Colonic mucosa (tissue), 4 donors: ENCODE data around the gene ITM2C. TPM values are rescaled to one million over a fixed set of nuclear protein-coding genes. Genes with fewer than 3 reads are reported as not detected.

Experiments
- DNase-seq: peaks from one replicate; pipeline ENCODE4 v3.0.0-alpha.2; 2020
- H3K27ac ChIP-seq: fragments of 200-600 bp; one replicate; pipeline ENCODE4 v1.8.0; 2021
- H3K27me3 ChIP-seq: fragments of 200-600 bp; one replicate; pipeline ENCODE4 v1.8.0; 2021
- H3K36me3 ChIP-seq: fragments of 200-600 bp; one replicate; pipeline ENCODE4 v1.8.0; 2021
- H3K4me1 ChIP-seq: fragments of 200-600 bp; one replicate; pipeline ENCODE4 v1.8.0; 2021; ENCODE audit warnings: mild to moderate bottlenecking
- H3K4me3 ChIP-seq: fragments of 200-600 bp; one replicate; pipeline ENCODE4 v1.8.0; 2021
- H3K9ac ChIP-seq, 2 donors: one replicate each; pipeline ENCODE4 v1.7.0; 2013; ENCODE audit warnings: control low read depth in 2 of 2, low read depth in 2 of 2, low read length in 2 of 2
- H3K9me3 ChIP-seq: fragments of 200-600 bp; one replicate; pipeline ENCODE4 v1.8.0; 2021
- CTCF ChIP-seq: fragments of 200-600 bp; IDR thresholded peaks from one replicate; pipeline ENCODE4 v1.8.0; 2022; ENCODE audit warnings: antibody characterized with exemption, mild to moderate bottlenecking
- intact Hi-C: fragments of 100-400 bp; cut with DNase I; formaldehyde crosslinking; loops from one replicate; pipeline ENCODE4 v1.14.1; 2022
- total RNA-seq, 2 donors: library from RNA; stranded (reverse); fragmentation: NEBNext Ultra II Directional in 1 of 2; extraction: Animal tissue kit (Norgen Biotek cat#: 25700) in 1 of 2; gene quantifications; one replicate each; pipeline ENCODE4 v1.2.1, GENCODE V29; 2021
- donor health status: healthy.
- donor health status: DM: no; HTN: no; CAD: no.
- donor health status: DM: no; HTN: no; CAD: no.

The ITM2C gene
- total RNA-seq: 1,000 to 10,000 TPM; 1,192 to 1,707 TPM

DNA sequence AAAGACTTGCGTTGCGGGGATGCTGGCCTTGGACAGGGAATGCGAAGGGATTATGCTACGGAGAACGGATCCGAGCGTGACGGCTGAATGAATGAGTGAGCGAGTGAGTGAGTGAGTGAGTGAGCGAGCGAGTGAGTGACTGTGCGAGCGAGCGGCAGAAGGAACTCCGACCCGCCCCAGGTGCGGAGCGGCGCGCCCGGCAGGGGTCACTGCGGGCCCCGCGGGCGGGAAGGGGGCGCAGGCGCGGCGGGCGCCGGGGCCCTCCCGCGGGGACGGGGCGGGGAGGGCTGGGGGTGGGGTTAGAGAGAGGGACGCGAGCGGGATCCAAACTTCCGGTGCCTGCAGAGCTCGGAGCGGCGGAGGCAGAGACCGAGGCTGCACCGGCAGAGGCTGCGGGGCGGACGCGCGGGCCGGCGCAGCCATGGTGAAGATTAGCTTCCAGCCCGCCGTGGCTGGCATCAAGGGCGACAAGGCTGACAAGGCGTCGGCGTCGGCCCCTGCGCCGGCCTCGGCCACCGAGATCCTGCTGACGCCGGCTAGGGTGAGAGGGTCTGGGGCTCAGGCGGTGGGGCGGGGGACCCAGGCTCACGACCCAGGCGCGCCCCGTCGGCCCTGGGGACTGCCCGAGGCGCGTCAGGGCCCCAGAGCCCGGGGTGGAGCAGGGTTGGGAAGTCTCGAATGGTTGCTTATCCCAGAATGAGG lies at the start of gene ITM2C:
ITM2C (plus strand) TSS at position 338 of the 702 bp plus-strand sequence; CDS start at position 422, 84 bp downstream.
- peak within 1 kb of the TSS; percentile 98 for H3K4me3 ChIP-seq
- peaks cover 22% of the 10 kb centered on the region for H3K4me1 ChIP-seq
- TF ChIP-seq CTCF: no peak
- peak; percentile 85 for DNase-seq
- H3K36me3 ChIP-seq: no peaks in the 10 kb centered on the region
- peak within 1 kb of the TSS; percentile 97 for H3K27ac ChIP-seq
- no peaks in the 10 kb centered on the region for H3K27me3 ChIP-seq
- H3K9ac ChIP-seq: peak within 1 kb of the TSS; percentile 86 to 93
- intact Hi-C loops: no loop called here
- no peaks in the 10 kb centered on the region for H3K9me3 ChIP-seq

GRCh38 chr2:230815088-230815487 lies 49.7 kb upstream of the ITM2C start:
- Histone ChIP-seq H3K27ac (no peak overlapping the region), H3K9ac (no peak overlapping the region), H3K4me1 (no peaks in the 10 kb centered on the region), H3K36me3 (peaks cover 10% of the 10 kb centered on the region), H3K27me3 (no peaks in the 10 kb centered on the region), H3K9me3 (no peaks in the 10 kb centered on the region), H3K4me3 (no peak overlapping the region)
- intact Hi-C loops: no loop called here
- TF ChIP-seq CTCF: no peak
- DNase-seq: no peak

DNA sequence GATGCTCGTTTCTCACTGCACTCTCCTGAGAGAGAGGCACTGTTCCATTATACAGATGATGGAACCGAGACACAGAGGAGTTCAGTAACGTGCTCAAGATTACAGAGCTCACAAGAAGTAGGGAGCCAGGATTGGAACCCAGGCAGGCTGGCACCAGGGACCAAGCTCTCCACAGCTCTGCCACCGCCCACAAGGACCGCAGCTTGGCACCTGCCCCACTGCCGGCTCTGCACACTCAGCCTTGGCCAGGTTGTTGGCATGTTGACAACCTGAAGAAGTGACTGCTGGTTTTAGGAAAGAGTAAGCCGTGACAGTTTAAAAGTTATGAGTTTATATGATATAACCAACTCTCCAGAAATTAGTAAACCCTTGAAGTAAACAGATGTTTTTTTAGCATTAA lies 48.0 kb upstream of the ITM2C start:
- H3K27ac ChIP-seq: no peak overlapping the region
- no peaks in the 10 kb centered on the region for H3K4me1 ChIP-seq
- no peaks in the 10 kb centered on the region for H3K9me3 ChIP-seq
- H3K27me3 ChIP-seq: no peaks in the 10 kb centered on the region
- TF ChIP-seq CTCF: no peak
- H3K9ac ChIP-seq: no peak overlapping the region
- intact Hi-C loops: no loop called here
- peaks cover 6% of the 10 kb centered on the region for H3K36me3 ChIP-seq
- no peak overlapping the region for H3K4me3 ChIP-seq
- no peak for DNase-seq

DNA sequence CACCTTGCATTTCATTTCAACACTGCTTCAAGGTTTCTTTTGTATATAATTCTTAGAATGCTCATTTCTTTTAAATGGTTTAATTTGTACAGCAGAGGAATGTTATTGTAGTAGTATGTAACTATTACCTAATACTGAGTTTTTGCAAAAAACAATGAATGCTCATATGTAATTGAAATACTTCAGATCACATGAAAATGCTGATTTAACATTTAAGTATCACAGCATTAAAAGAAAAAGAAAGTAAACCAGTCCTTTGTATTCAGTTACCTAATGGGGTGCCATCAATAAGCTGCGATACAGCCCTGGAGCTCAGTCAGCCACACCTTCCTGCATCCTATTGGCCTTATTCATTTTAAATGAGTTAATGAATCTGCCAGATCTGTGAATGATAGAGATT lies 45.3 kb upstream of the ITM2C start:
- intact Hi-C loops: no loop called here
- peaks cover 6% of the 10 kb centered on the region for H3K36me3 ChIP-seq
- TF ChIP-seq CTCF: no peak

GRCh38 chr2:230821261-230821990 lies 43.3 kb upstream of the ITM2C start:
- Histone ChIP-seq H3K27ac (no peak overlapping the region), H3K36me3 (peaks cover 6% of the 10 kb centered on the region), H3K9me3 (no peaks in the 10 kb centered on the region), H3K4me1 (no peaks in the 10 kb centered on the region), H3K4me3 (no peak overlapping the region), H3K9ac (no peak overlapping the region), H3K27me3 (no peaks in the 10 kb centered on the region)
- TF ChIP-seq CTCF: no peak
- intact Hi-C loops: no loop called here
- no peak for DNase-seq

More for the DNA sequence above, 45.3 kb upstream of the ITM2C start:
- no peaks in the 10 kb centered on the region for H3K4me1 ChIP-seq
- no peaks in the 10 kb centered on the region for H3K27me3 ChIP-seq
- no peak overlapping the region for H3K27ac ChIP-seq
- H3K9me3 ChIP-seq: no peaks in the 10 kb centered on the region
- no peak overlapping the region for H3K9ac ChIP-seq
- DNase-seq: no peak
- H3K4me3 ChIP-seq: no peak overlapping the region
